ENCODE data around the gene GAS2L1. TPM values are rescaled to one million over a fixed set of nuclear protein-coding genes. Genes with fewer than 3 reads are reported as not detected.

The GAS2L1 gene
- total RNA-seq, 1 experiment from 2014 or later, result 22.7 TPM

DNA sequence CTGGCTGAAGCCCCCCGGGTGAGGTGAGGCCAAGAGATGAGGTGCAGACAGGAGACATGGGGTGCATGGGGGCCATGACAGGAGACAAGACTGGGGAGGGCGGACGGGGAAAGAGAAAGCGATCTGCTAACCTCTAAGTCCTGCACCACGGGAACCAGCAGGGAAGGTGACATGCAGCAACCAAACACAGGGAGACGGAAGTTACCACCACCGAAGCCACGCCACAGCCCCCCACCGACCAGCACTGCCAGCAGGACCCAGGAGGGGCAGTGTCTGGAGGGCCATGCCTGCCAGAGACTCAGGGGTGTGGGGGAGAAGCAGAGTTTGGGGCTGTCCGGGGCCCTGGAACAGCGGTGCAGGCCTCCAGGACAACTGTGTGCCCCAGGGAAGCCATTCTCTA, 23.1 kb downstream of the GAS2L1 start:
- intact Hi-C loops (cut with micrococcal nuclease; ENCODE audit: unreplicated experiment), result no loop called here
- no peak for DNase-seq (ENCODE audit: low spot score)
- Histone ChIP-seq H3K4me1 (ENCODE audit: insufficient read depth, low read length, poor library complexity, severe bottlenecking) (peaks cover 6% of the 10 kb centered on the region), H3K36me3 (ENCODE audit: insufficient read depth, low read length, poor library complexity, severe bottlenecking) (no peaks in the 10 kb centered on the region), H3K27me3 (replicated peaks; ENCODE audit: insufficient read depth, low read depth, low read length, poor library complexity) (no peaks in the 10 kb centered on the region), H3K9me3 (ENCODE audit: low read depth, low read length, poor library complexity, severe bottlenecking) (no peaks in the 10 kb centered on the region), H3K27ac (ENCODE audit: low read depth, low read length, poor library complexity, severe bottlenecking) (no peak overlapping the region), H3K4me3 (ENCODE audit: low read depth, low read length, poor library complexity, severe bottlenecking) (no peak overlapping the region)
- BruUV-seq (replicated peaks), result no TSS peak
- ChIA-PET POLR2A (ENCODE audit: low non-redundant PET) (no interaction called here), CTCF (no interaction called here)
- no peak for TF ChIP-seq EZH2 (IDR thresholded peaks at IDR 0.05; ENCODE audit: borderline replicate concordance, low read depth, low read length, poor library complexity, severe bottlenecking)
- TF ChIP-seq, protein P1, sequence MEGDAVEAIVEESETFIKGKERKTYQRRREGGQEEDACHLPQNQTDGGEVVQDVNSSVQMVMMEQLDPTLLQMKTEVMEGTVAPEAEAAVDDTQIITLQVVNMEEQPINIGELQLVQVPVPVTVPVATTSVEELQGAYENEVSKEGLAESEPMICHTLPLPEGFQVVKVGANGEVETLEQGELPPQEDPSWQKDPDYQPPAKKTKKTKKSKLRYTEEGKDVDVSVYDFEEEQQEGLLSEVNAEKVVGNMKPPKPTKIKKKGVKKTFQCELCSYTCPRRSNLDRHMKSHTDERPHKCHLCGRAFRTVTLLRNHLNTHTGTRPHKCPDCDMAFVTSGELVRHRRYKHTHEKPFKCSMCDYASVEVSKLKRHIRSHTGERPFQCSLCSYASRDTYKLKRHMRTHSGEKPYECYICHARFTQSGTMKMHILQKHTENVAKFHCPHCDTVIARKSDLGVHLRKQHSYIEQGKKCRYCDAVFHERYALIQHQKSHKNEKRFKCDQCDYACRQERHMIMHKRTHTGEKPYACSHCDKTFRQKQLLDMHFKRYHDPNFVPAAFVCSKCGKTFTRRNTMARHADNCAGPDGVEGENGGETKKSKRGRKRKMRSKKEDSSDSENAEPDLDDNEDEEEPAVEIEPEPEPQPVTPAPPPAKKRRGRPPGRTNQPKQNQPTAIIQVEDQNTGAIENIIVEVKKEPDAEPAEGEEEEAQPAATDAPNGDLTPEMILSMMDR (conservative IDR thresholded peaks at IDR 0.05; ENCODE audit: low read depth, low read length), result no peak

DNA sequence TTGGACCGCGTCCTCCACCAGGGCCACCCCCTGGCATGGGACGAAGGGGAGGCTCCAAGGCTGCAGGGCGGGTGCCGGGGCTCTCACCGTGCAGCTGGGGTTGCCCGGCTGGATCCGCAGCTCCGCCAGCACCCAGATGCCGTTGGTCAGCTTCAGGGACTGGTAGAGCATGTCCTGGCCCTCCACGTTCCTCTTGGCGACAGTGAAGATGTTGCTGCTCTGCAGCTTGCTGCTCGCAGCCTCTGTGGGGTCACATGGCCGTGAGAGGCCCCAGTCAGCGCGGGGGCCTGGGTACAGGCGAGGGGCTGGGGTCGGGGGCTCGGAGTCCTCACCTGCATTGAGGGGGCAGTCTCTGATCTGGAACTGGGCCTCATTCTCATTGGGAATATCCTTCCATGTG, 23.8 kb downstream of the GAS2L1 start:
- ChIA-PET CTCF (no interaction called here), POLR2A (ENCODE audit: low non-redundant PET) (no interaction called here)

DNA sequence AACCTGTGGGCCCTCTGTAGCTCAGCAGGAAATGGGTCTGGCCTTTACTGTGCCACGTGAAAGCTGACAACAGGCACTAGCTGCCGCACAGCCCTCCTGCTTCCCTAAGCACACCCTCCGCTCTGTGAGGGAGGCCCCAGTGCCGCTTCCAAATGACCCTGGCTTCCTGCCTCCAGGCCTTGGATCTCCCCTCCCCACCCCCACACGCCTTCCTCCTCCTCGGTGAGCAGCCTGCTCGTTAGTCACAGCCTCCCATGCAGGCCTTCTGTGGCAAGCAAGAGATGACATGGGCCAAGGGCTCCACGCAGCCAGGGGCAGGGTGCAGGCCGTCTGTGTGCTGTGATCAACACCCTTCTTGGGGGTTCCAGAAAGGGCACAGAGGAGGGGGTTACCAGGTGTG, 24.3 kb downstream of the GAS2L1 start:
- H3K4me3 ChIP-seq (ENCODE audit: low read depth, low read length, poor library complexity, severe bottlenecking), result no peak overlapping the region
- ChIA-PET POLR2A (ENCODE audit: low non-redundant PET) (no interaction called here), CTCF (no interaction called here)
- peaks cover 6% of the 10 kb centered on the region for H3K4me1 ChIP-seq (ENCODE audit: insufficient read depth, low read length, poor library complexity, severe bottlenecking)
- intact Hi-C loops (cut with micrococcal nuclease; ENCODE audit: unreplicated experiment), result no loop called here
- no TSS peak for BruUV-seq (replicated peaks)
- no peaks in the 10 kb centered on the region for H3K9me3 ChIP-seq (ENCODE audit: low read depth, low read length, poor library complexity, severe bottlenecking)
- H3K36me3 ChIP-seq (ENCODE audit: insufficient read depth, low read length, poor library complexity, severe bottlenecking), result no peaks in the 10 kb centered on the region
- H3K27me3 ChIP-seq (replicated peaks; ENCODE audit: insufficient read depth, low read depth, low read length, poor library complexity), result no peaks in the 10 kb centered on the region
- DNase-seq (ENCODE audit: low spot score), result no peak
- no peak for TF ChIP-seq EZH2 (IDR thresholded peaks at IDR 0.05; ENCODE audit: borderline replicate concordance, low read depth, low read length, poor library complexity, severe bottlenecking)
- TF ChIP-seq, protein P1 (conservative IDR thresholded peaks at IDR 0.05; ENCODE audit: low read depth, low read length), result no peak
- no peak overlapping the region for H3K27ac ChIP-seq (ENCODE audit: low read depth, low read length, poor library complexity, severe bottlenecking)

More for the DNA sequence above, 23.8 kb downstream of the GAS2L1 start:
- intact Hi-C loops (cut with micrococcal nuclease; ENCODE audit: unreplicated experiment), result no loop called here
- Histone ChIP-seq H3K4me1 (ENCODE audit: insufficient read depth, low read length, poor library complexity, severe bottlenecking) (peaks cover 6% of the 10 kb centered on the region), H3K9me3 (ENCODE audit: low read depth, low read length, poor library complexity, severe bottlenecking) (no peaks in the 10 kb centered on the region), H3K27me3 (replicated peaks; ENCODE audit: insufficient read depth, low read depth, low read length, poor library complexity) (no peaks in the 10 kb centered on the region), H3K36me3 (ENCODE audit: insufficient read depth, low read length, poor library complexity, severe bottlenecking) (no peaks in the 10 kb centered on the region), H3K4me3 (ENCODE audit: low read depth, low read length, poor library complexity, severe bottlenecking) (no peak overlapping the region), H3K27ac (ENCODE audit: low read depth, low read length, poor library complexity, severe bottlenecking) (no peak overlapping the region)
- DNase-seq (ENCODE audit: low spot score), result no peak
- TF ChIP-seq, protein P1 (conservative IDR thresholded peaks at IDR 0.05; ENCODE audit: low read depth, low read length), result no peak
- TF ChIP-seq EZH2 (IDR thresholded peaks at IDR 0.05; ENCODE audit: borderline replicate concordance, low read depth, low read length, poor library complexity, severe bottlenecking), result no peak
- BruUV-seq (replicated peaks), result no TSS peak

Data from A673 (cell line).